A673 (cell line): Measurements from ENCODE around the gene SCUBE1. TPM values are rescaled to one million over a fixed set of nuclear protein-coding genes. Genes with fewer than 3 reads are reported as not detected.

Source experiments
- BruUV-seq: library from RNA; stranded (reverse); fragments of 400-500 nt; replicated peaks from 2 replicates; lab custom pipeline; 2021; lab: Mats Ljungman, UMichigan
- CTCF ChIA-PET: fragments of 300-600 bp; sonication (Branson Sonifier 250); formaldehyde crosslinking; loops from one replicate; lab custom pipeline; 2022; ENCODE audit warnings: antibody characterized with exemption; lab: Charles Lee
- POLR2A ChIA-PET: fragments of 300-600 bp; sonication (Branson Sonifier 250); formaldehyde crosslinking; loops from one replicate; lab custom pipeline; 2022; ENCODE audit warnings: antibody characterized with exemption; ENCODE audit not compliant: low non-redundant PET; lab: Charles Lee
- DNase-seq: peaks from one replicate; pipeline ENCODE4 v3.0.0-alpha.2; 2015; ENCODE audit warnings: low spot score
- H3K27ac ChIP-seq: fragments of 200-600 bp; sonication (generic); 2 replicates; pipeline ENCODE4 v1.5.1; 2016; ENCODE audit warnings: mixed run types, low read depth, mild to moderate bottlenecking, mixed read lengths, antibody characterized with exemption, low read length; ENCODE audit not compliant: poor library complexity, severe bottlenecking
- H3K27me3 ChIP-seq: fragments of 200-600 bp; sonication (generic); replicated peaks from 2 replicates; pipeline ENCODE4 v1.6.1; 2017; ENCODE audit warnings: mixed run types, low read depth, mild to moderate bottlenecking, mixed read lengths, antibody characterized with exemption, low read length; ENCODE audit not compliant: insufficient read depth, poor library complexity
- H3K36me3 ChIP-seq: fragments of 200-600 bp; sonication (generic); 2 replicates; pipeline ENCODE4 v1.6.1; 2016; ENCODE audit warnings: mixed run types, mild to moderate bottlenecking, mixed read lengths, antibody characterized with exemption, low read length; ENCODE audit not compliant: insufficient read depth, poor library complexity, severe bottlenecking
- H3K4me1 ChIP-seq: fragments of 200-600 bp; sonication (generic); 2 replicates; pipeline ENCODE4 v1.6.1; 2017; ENCODE audit warnings: mixed run types, mild to moderate bottlenecking, mixed read lengths, antibody characterized with exemption, low read length; ENCODE audit not compliant: insufficient read depth, poor library complexity, severe bottlenecking
- H3K4me3 ChIP-seq: fragments of 200-600 bp; sonication (generic); 2 replicates; pipeline ENCODE4 v1.5.1; 2016; ENCODE audit warnings: low read depth, mixed run types, mild to moderate bottlenecking, mixed read lengths, low read length; ENCODE audit not compliant: poor library complexity, severe bottlenecking
- H3K9me3 ChIP-seq: fragments of 200-600 bp; sonication (generic); 2 replicates; pipeline ENCODE4 v1.6.1; 2016; ENCODE audit warnings: mixed run types, low read depth, mild to moderate bottlenecking, mixed read lengths, antibody characterized with exemption, low read length; ENCODE audit not compliant: poor library complexity, severe bottlenecking
- EZH2 ChIP-seq: fragments of 200-600 bp; sonication (generic); IDR thresholded peaks from 2 replicates; pipeline ENCODE4 v1.6.1; 2017; ENCODE audit warnings: borderline replicate concordance, low read depth, mild to moderate bottlenecking, mixed read lengths, antibody characterized with exemption, low read length; ENCODE audit not compliant: poor library complexity, severe bottlenecking
- intact Hi-C: fragments of 100-400 bp; cut with micrococcal nuclease; formaldehyde crosslinking; loops from one replicate; pipeline ENCODE4 v1.10.0; 2022; ENCODE audit not compliant: unreplicated experiment
- total RNA-seq: library from RNA; stranded (reverse); gene quantifications from 2 replicates; pipeline ENCODE4 v1.2.3, GENCODE V29; 2021
- TF ChIP-seq, protein P1 (sequence below): fragments of 300-800, 200-600 bp; sonication (generic); conservative IDR thresholded peaks from 2 replicates; pipeline ENCODE4 v1.5.1; 2017; ENCODE audit warnings: low read depth, mild to moderate bottlenecking, antibody characterized with exemption, low read length, moderate library complexity, mixed read lengths

The SCUBE1 gene
- total RNA-seq, 1 experiment from 2014 or later = 0.24 TPM

DNA sequence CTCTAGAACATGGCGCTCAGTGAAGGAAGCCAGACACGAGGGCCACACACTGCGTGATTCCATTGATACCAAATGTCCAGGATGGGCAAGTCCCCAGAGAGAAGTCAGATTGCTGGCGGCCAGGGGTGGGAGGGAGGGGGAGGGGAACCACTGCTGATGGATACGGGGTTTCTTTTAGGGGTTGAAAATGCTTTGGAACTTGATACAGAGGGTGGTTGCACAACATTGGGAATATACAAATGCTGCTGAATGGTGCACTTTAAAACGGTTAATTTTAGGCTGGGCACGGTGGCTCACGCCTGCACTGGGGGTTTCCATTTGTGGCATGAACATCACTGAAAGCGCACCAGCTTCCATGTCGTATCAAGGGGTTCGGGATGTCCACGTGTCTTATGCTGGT lies 186.8 kb downstream of the SCUBE1 start:
- H3K27me3 ChIP-seq = no peaks in the 10 kb centered on the region
- intact Hi-C loops = no loop called here
- POLR2A ChIA-PET = no interaction called here
- no peak overlapping the region for H3K4me3 ChIP-seq
- BruUV-seq = no TSS peak
- CTCF ChIA-PET = no interaction called here
- H3K9me3 ChIP-seq = no peaks in the 10 kb centered on the region
- DNase-seq = no peak
- no peaks in the 10 kb centered on the region for H3K4me1 ChIP-seq
- no peak for TF ChIP-seq EZH2
- TF ChIP-seq, protein P1, sequence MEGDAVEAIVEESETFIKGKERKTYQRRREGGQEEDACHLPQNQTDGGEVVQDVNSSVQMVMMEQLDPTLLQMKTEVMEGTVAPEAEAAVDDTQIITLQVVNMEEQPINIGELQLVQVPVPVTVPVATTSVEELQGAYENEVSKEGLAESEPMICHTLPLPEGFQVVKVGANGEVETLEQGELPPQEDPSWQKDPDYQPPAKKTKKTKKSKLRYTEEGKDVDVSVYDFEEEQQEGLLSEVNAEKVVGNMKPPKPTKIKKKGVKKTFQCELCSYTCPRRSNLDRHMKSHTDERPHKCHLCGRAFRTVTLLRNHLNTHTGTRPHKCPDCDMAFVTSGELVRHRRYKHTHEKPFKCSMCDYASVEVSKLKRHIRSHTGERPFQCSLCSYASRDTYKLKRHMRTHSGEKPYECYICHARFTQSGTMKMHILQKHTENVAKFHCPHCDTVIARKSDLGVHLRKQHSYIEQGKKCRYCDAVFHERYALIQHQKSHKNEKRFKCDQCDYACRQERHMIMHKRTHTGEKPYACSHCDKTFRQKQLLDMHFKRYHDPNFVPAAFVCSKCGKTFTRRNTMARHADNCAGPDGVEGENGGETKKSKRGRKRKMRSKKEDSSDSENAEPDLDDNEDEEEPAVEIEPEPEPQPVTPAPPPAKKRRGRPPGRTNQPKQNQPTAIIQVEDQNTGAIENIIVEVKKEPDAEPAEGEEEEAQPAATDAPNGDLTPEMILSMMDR = no peak
- H3K36me3 ChIP-seq = no peaks in the 10 kb centered on the region
- H3K27ac ChIP-seq = no peak overlapping the region

- no peak for TF ChIP-seq EZH2
- TF ChIP-seq, protein P1 = no peak
- CTCF ChIA-PET = no interaction called here
Measured at GRCh38 chr22:43155789-43156188, 187.4 kb downstream of the SCUBE1 start.

DNA sequence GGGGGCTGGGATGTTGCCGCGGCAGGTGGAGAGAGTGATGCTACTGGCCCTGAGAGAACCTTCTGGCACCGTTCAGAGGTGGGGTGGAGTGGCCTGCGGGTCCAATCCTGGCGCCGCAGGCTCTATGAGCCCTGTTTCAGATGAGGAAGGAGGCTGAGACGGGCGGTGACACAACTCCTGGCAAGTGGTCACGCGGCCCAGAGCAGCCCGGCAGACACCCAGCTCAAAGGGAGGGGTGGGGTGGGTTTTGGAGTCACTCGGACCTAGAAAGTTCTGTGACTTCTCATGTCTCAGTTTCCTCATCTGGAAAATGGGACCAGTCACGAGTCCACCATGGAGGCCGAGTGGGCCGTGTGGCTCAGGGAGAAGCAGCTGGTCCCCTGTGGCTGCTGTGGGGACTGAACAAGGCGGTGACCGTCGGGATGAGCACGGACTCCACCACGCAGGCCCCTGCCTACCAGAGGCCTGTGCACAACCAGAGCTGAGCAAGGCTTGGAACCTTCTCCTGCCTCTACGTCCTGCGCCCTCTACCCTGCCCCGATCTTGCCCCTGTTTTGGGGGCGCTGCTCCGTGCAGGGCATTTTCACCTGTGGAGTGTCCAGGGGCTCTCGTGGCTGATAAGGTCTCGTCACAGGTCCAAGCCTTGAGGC lies 188.2 kb downstream of the SCUBE1 start:
- Histone ChIP-seq H3K36me3 (no peaks in the 10 kb centered on the region), H3K4me1 (no peaks in the 10 kb centered on the region), H3K27ac (no peak overlapping the region), H3K27me3 (no peaks in the 10 kb centered on the region), H3K4me3 (no peak overlapping the region), H3K9me3 (no peaks in the 10 kb centered on the region)
- POLR2A ChIA-PET = interaction anchor here (0.5 kb wide), 1 partner anchor 31 kb away, joined by 5 read pairs; no protein-coding TSS in a partner anchor
- CTCF ChIA-PET = no interaction called here
- no peak for DNase-seq
- no TSS peak for BruUV-seq
- TF ChIP-seq, protein P1 = no peak
- TF ChIP-seq EZH2 = no peak
- intact Hi-C loops = no loop called here

More at GRCh38 chr22:43155789-43156188, 187.4 kb downstream of the SCUBE1 start:
- no peaks in the 10 kb centered on the region for H3K4me1 ChIP-seq
- no peaks in the 10 kb centered on the region for H3K9me3 ChIP-seq
- H3K4me3 ChIP-seq = no peak overlapping the region
- intact Hi-C loops = no loop called here
- POLR2A ChIA-PET = interaction anchor here (0.5 kb wide), 1 partner anchor 31 kb away, joined by 5 read pairs; no protein-coding TSS in a partner anchor
- no TSS peak for BruUV-seq
- H3K27me3 ChIP-seq = no peaks in the 10 kb centered on the region
- no peak for DNase-seq
- no peak overlapping the region for H3K27ac ChIP-seq
- H3K36me3 ChIP-seq = no peaks in the 10 kb centered on the region
